Fibroblast of pulmonary artery (primary cell): ENCODE measurements around the gene NEDD4L.
A peak's percentile ranks its signal among the peaks of the same experiment; 100 is the strongest.

Experiments used
- DNase-seq: peaks from one replicate; pipeline ENCODE4 v3.0.0-alpha.2; 2010; ENCODE audit warnings: low read depth
- H3K4me3 ChIP-seq: replicated peaks from 2 replicates; pipeline ENCODE4 v1.5.1; 2011; ENCODE audit warnings: low read depth, mild to moderate bottlenecking, control low read depth, low read length, moderate library complexity
- CTCF ChIP-seq: IDR thresholded peaks from 2 replicates; pipeline ENCODE4 v1.5.1; 2011; ENCODE audit warnings: mild to moderate bottlenecking, control low read depth, low read length, inconsistent platforms; ENCODE audit errors: missing control alignments

NEDD4L gene

GRCh38 chr18:58175786-58176176 lies 131.8 kb downstream of the NEDD4L start:
- no peak for TF ChIP-seq CTCF
- H3K4me3 ChIP-seq: no peak overlapping the region
- no peak for DNase-seq

GRCh38 chr18:58177004-58177717 lies 133.1 kb downstream of the NEDD4L start:
- DNase-seq: peak; percentile 94
- peak overlapping the region; percentile 15 for H3K4me3 ChIP-seq
- no peak for TF ChIP-seq CTCF

GRCh38 chr18:58177896-58178470 lies 134.0 kb downstream of the NEDD4L start:
- no peak for TF ChIP-seq CTCF
- DNase-seq: no peak
- H3K4me3 ChIP-seq: no peak overlapping the region

- peak; percentile 35 for DNase-seq
- H3K4me3 ChIP-seq: no peak overlapping the region
- no peak for TF ChIP-seq CTCF
Measured at GRCh38 chr18:58178511-58178910, 134.5 kb downstream of the NEDD4L start.

- no peak overlapping the region for H3K4me3 ChIP-seq
- no peak for TF ChIP-seq CTCF
- no peak for DNase-seq
Measured at GRCh38 chr18:58180172-58180571, 136.1 kb downstream of the NEDD4L start.

- DNase-seq: peak; percentile 59
- no peak overlapping the region for H3K4me3 ChIP-seq
- TF ChIP-seq CTCF: peak; percentile 92
Measured at GRCh38 chr18:58180738-58181353, 136.8 kb downstream of the NEDD4L start.
